DOHH2 (cell line): ENCODE data around the gene SUPT4H1.

Experiments used
- H3F3A ChIP-seq: fragments of 200-600 bp; sonication (generic), shearing (Covaris generic); 2 replicates; pipeline ENCODE4 v1.6.0; 2016; ENCODE audit warnings: antibody characterized with exemption, mild to moderate bottlenecking; ENCODE audit not compliant: control insufficient read depth, insufficient read depth
- H3K27ac ChIP-seq: fragments of 200-600 bp; sonication (generic); 2 replicates; pipeline ENCODE4 v1.5.1; 2014; ENCODE audit warnings: low read depth, mild to moderate bottlenecking, low read length, moderate library complexity
- H3K27me3 ChIP-seq: fragments of 200-600 bp; sonication (generic); 2 replicates; pipeline ENCODE4 v1.6.1; 2014; ENCODE audit warnings: mild to moderate bottlenecking, low read length, mixed read lengths; ENCODE audit not compliant: control insufficient read depth
- H3K36me3 ChIP-seq: fragments of 200-600 bp; sonication (generic); 2 replicates; pipeline ENCODE4 v1.6.1; 2014; ENCODE audit warnings: mild to moderate bottlenecking, low read length, moderate library complexity, mixed read lengths; ENCODE audit not compliant: control insufficient read depth
- H3K4me1 ChIP-seq: fragments of 200-600 bp; sonication (generic); 2 replicates; pipeline ENCODE4 v1.6.1; 2014; ENCODE audit warnings: mild to moderate bottlenecking, low read length, mixed read lengths; ENCODE audit not compliant: control insufficient read depth
- H3K4me2 ChIP-seq: fragments of 200-600 bp; sonication (generic); 2 replicates; pipeline ENCODE4 v1.6.0; 2014; ENCODE audit warnings: mild to moderate bottlenecking, low read length, moderate library complexity
- H3K4me3 ChIP-seq: fragments of 200-600 bp; sonication (generic); 2 replicates; pipeline ENCODE4 v1.5.1; 2014; ENCODE audit warnings: mild to moderate bottlenecking, low read length, mixed read lengths
- H3K79me2 ChIP-seq: fragments of 200-600 bp; sonication (generic); 2 replicates; pipeline ENCODE4 v1.6.1; 2014; ENCODE audit warnings: mild to moderate bottlenecking, low read length, mixed read lengths; ENCODE audit not compliant: control insufficient read depth
- H3K9me2 ChIP-seq: fragments of 200-600 bp; sonication (generic); replicated peaks from 2 replicates; pipeline ENCODE4 v1.6.1; 2014; ENCODE audit warnings: mild to moderate bottlenecking, low read length, mixed read lengths; ENCODE audit not compliant: control insufficient read depth
- H3K9me3 ChIP-seq: fragments of 200-600 bp; sonication (generic); 2 replicates; pipeline ENCODE4 v1.6.1; 2014; ENCODE audit warnings: antibody characterized with exemption, low read length, mixed read lengths; ENCODE audit not compliant: control insufficient read depth, insufficient read depth
- H4K20me1 ChIP-seq: fragments of 200-600 bp; sonication (generic); 2 replicates; pipeline ENCODE4 v1.6.0; 2014; ENCODE audit warnings: low read depth, mild to moderate bottlenecking, antibody characterized with exemption, low read length, moderate library complexity; ENCODE audit not compliant: control insufficient read depth, insufficient read depth
- CTCF ChIP-seq: fragments of 200-600 bp; sonication (generic); IDR thresholded peaks from one replicate; pipeline ENCODE4 v1.5.1; 2014; ENCODE audit warnings: antibody characterized with exemption, mild to moderate bottlenecking, low read depth, low read length; ENCODE audit not compliant: poor library complexity, severe bottlenecking
- EZH2phosphoT487 ChIP-seq: fragments of 200-600 bp; sonication (generic); IDR thresholded peaks from 2 replicates; pipeline ENCODE4 v1.6.1; 2017; ENCODE audit warnings: borderline replicate concordance, mild to moderate bottlenecking, antibody characterized with exemption, low read length, moderate library complexity, mixed read lengths

Gene SUPT4H1

GRCh38 chr17:58329810-58330537 lies 22.0 kb downstream of the SUPT4H1 start:
- Histone ChIP-seq H3K9me2 (no peaks in the 10 kb centered on the region), H3K79me2 (peaks cover 39% of the 10 kb centered on the region), H4K20me1 (peaks cover 9% of the 10 kb centered on the region; the same call in 1 of the 2 replicates), H3K27ac (peak overlapping the region; percentile 100), H3K9me3 (no peaks in the 10 kb centered on the region), H3K4me1 (peaks cover 57% of the 10 kb centered on the region), H3K4me2 (peak overlapping the region; percentile 98), H3F3A (peaks cover 54% of the 10 kb centered on the region), H3K36me3 (peaks cover 30% of the 10 kb centered on the region), H3K4me3 (peak overlapping the region; percentile 78), H3K27me3 (peaks cover 39% of the 10 kb centered on the region)
- TF ChIP-seq EZH2phosphoT487: no peak
- no peak for TF ChIP-seq CTCF

- peaks cover 31% of the 10 kb centered on the region for H3K79me2 ChIP-seq
- TF ChIP-seq EZH2phosphoT487 (no peak), CTCF (peak; percentile 76)
- no peaks in the 10 kb centered on the region for H3K9me2 ChIP-seq
- peak overlapping the region; percentile 98 for H3K4me2 ChIP-seq
- H3K9me3 ChIP-seq: no peaks in the 10 kb centered on the region
- peaks cover 30% of the 10 kb centered on the region for H3K36me3 ChIP-seq
- H3F3A ChIP-seq: peaks cover 47% of the 10 kb centered on the region
- H4K20me1 ChIP-seq: peaks cover 9% of the 10 kb centered on the region; the same call in 1 of the 2 replicates
- peak overlapping the region; percentile 78 for H3K4me3 ChIP-seq
- peak overlapping the region; percentile 100 for H3K27ac ChIP-seq
- H3K4me1 ChIP-seq: peaks cover 52% of the 10 kb centered on the region
- peaks cover 47% of the 10 kb centered on the region for H3K27me3 ChIP-seq
These were observed 22.8 kb downstream of the SUPT4H1 start for GRCh38 chr17:58329035-58329809.

GRCh38 chr17:58328195-58329034 lies 23.6 kb downstream of the SUPT4H1 start, which contains the start of gene TSPOAP1:
TSPOAP1 (minus strand) TSS chr17:58328795; CDS start chr17:58327920, 875 bp downstream.
- H3F3A ChIP-seq: peaks cover 42% of the 10 kb centered on the region
- peaks cover 55% of the 10 kb centered on the region for H3K27me3 ChIP-seq
- peak within 1 kb of the TSS; percentile 100 for H3K27ac ChIP-seq
- H3K9me2 ChIP-seq: no peaks in the 10 kb centered on the region
- TF ChIP-seq EZH2phosphoT487 (no peak), CTCF (no peak)
- H3K4me3 ChIP-seq: peak within 1 kb of the TSS; percentile 78
- peaks cover 9% of the 10 kb centered on the region; the same call in 1 of the 2 replicates for H4K20me1 ChIP-seq
- peaks cover 25% of the 10 kb centered on the region for H3K79me2 ChIP-seq
- H3K4me1 ChIP-seq: peaks cover 44% of the 10 kb centered on the region
- H3K4me2 ChIP-seq: peak within 1 kb of the TSS; percentile 98
- peaks cover 28% of the 10 kb centered on the region for H3K36me3 ChIP-seq
- no peaks in the 10 kb centered on the region for H3K9me3 ChIP-seq
